SK-N-SH (cell line): ENCODE measurements around the gene TEKT2. TPM values are rescaled to one million over a fixed set of nuclear protein-coding genes. Genes with fewer than 3 reads are reported as not detected.

Experiments
- CTCF ChIA-PET: fragments of 300-600, 350-600 bp; formaldehyde crosslinking; extraction: SDS; loops from one replicate; lab custom pipeline; 2021; lab: Yijun Ruan, JAX
- POLR2A ChIA-PET: fragments of 350-600 bp; sonication (Branson Sonifier 250); formaldehyde crosslinking; extraction: SDS; loops from one replicate; lab custom pipeline; 2020; ENCODE audit warnings: antibody characterized with exemption, inconsistent platforms; lab: Yijun Ruan, JAX
- DNase-seq: peaks from one replicate; pipeline ENCODE4 v3.0.0; 2012
- H2AFZ ChIP-seq: fragments of 200-600 bp; sonication (generic); 2 replicates; pipeline ENCODE4 v1.8.1; 2016; ENCODE audit warnings: antibody characterized with exemption, mild to moderate bottlenecking, low read depth
- H3F3A ChIP-seq: fragments of 200-600 bp; sonication (generic); replicated peaks from 2 replicates; pipeline ENCODE3; 2016; ENCODE audit warnings: antibody characterized with exemption, mild to moderate bottlenecking; ENCODE audit not compliant: insufficient read depth
- H3K27ac ChIP-seq, 2 experiments: fragments of 200-500 bp in 1 of 2; fragments of 200-600 bp in 1 of 2; sonication (Bioruptor generic) in 1 of 2; sonication (generic), shearing (Covaris generic) in 1 of 2; 2 replicates each; pipeline versions ENCODE4 v1.5.1 to v1.6.1; 2014 to 2016; ENCODE audit warnings: low read depth in 2 of 2, inconsistent platforms in 1 of 2, low read length in 1 of 2, mild to moderate bottlenecking in 1 of 2, mixed read lengths in 1 of 2
- H3K27me3 ChIP-seq: fragments of 200-600 bp; sonication (generic), shearing (Covaris generic); 2 replicates; pipeline ENCODE4 v1.6.1; 2016; ENCODE audit warnings: mixed run types; ENCODE audit not compliant: insufficient read depth
- H3K36me3 ChIP-seq, 2 experiments: fragments of 200-500 bp in 1 of 2; fragments of 200-600 bp in 1 of 2; sonication (Bioruptor generic) in 1 of 2; sonication (generic) in 1 of 2; replicated peaks in 1 of 2; 2 replicates each; pipeline versions ENCODE3 to v1.5.1; 2014 to 2016; ENCODE audit warnings: low read length in 1 of 2, mild to moderate bottlenecking in 1 of 2; ENCODE audit not compliant: insufficient read depth in 2 of 2, control insufficient read depth in 1 of 2
- H3K4me1 ChIP-seq, 2 experiments: fragments of 200-500 bp in 1 of 2; fragments of 200-600 bp in 1 of 2; sonication (Bioruptor generic) in 1 of 2; sonication (generic), shearing (Covaris generic) in 1 of 2; 2 replicates each; pipeline versions ENCODE4 v1.5.1 to v1.6.1; 2014 to 2016; ENCODE audit warnings: low read depth in 1 of 2, low read length in 1 of 2, mixed run types in 1 of 2; ENCODE audit not compliant: insufficient read depth in 2 of 2, control insufficient read depth in 1 of 2
- H3K4me2 ChIP-seq: fragments of 200-600 bp; sonication (generic), shearing (Covaris generic); 2 replicates; pipeline ENCODE4 v1.6.1; 2017; ENCODE audit warnings: mixed run types
- H3K4me3 ChIP-seq, 2 experiments: fragments of 200-500 bp in 1 of 2; fragments of 200-600 bp in 1 of 2; sonication (Bioruptor generic) in 1 of 2; sonication (generic), shearing (Covaris generic) in 1 of 2; 2 replicates each; pipeline versions ENCODE4 v1.5.1 to v1.8.1; 2014 to 2016; ENCODE audit warnings: low read depth in 2 of 2, inconsistent platforms in 1 of 2, low read length in 1 of 2, mild to moderate bottlenecking in 1 of 2, mixed read lengths in 1 of 2, moderate library complexity in 1 of 2
- H3K79me2 ChIP-seq: fragments of 200-600 bp; sonication (generic); 2 replicates; pipeline ENCODE4 v1.8.1; 2017; ENCODE audit warnings: mild to moderate bottlenecking; ENCODE audit not compliant: insufficient read depth
- H3K9ac ChIP-seq: fragments of 200-600 bp; sonication (generic); 2 replicates; pipeline ENCODE4 v1.6.1; 2017; ENCODE audit warnings: mixed run types
- H3K9me2 ChIP-seq: fragments of 200-600 bp; sonication (generic); 2 replicates; pipeline ENCODE4 v1.6.1; 2017; ENCODE audit warnings: mixed run types
- H3K9me3 ChIP-seq: fragments of 200-600 bp; sonication (generic); 2 replicates; pipeline ENCODE4 v1.6.1; 2017; ENCODE audit warnings: mixed run types, mild to moderate bottlenecking, moderate library complexity
- H4K20me1 ChIP-seq: fragments of 200-600 bp; sonication (generic); 2 replicates; pipeline ENCODE4 v1.6.1; 2017; ENCODE audit warnings: mild to moderate bottlenecking, mixed run types; ENCODE audit not compliant: insufficient read depth
- CHD2 ChIP-seq: fragments of 150-350 bp; IDR thresholded peaks from 2 replicates; pipeline ENCODE4 v1.6.1; 2018; ENCODE audit warnings: low read length; ENCODE audit not compliant: partially characterized antibody
- ELF1 ChIP-seq: IDR thresholded peaks from 2 replicates; pipeline ENCODE4 v1.4.0; 2012
- EP300 ChIP-seq, 2 experiments: IDR thresholded peaks; 2 replicates each; pipeline versions ENCODE4 v1.4.0 to v1.6.1; 2012; ENCODE audit warnings: borderline replicate concordance in 1 of 2, low read depth in 1 of 2, low read length in 1 of 2
- FOSL2 ChIP-seq: IDR thresholded peaks from 2 replicates; pipeline ENCODE4 v1.4.0; 2012; ENCODE audit warnings: low read depth, mild to moderate bottlenecking, moderate library complexity, borderline replicate concordance
- GABPA ChIP-seq: IDR thresholded peaks from 2 replicates; pipeline ENCODE4 v1.4.0; 2012; ENCODE audit warnings: low read depth, mild to moderate bottlenecking
- MEF2A ChIP-seq: IDR thresholded peaks from 2 replicates; pipeline ENCODE4 v1.4.0; 2012; ENCODE audit warnings: low read depth, borderline replicate concordance
- NRF1 ChIP-seq: IDR thresholded peaks from 2 replicates; pipeline ENCODE4 v1.6.1; 2012; ENCODE audit warnings: low read depth, mild to moderate bottlenecking, low read length
- RCOR1 ChIP-seq: fragments of 150-350 bp; IDR thresholded peaks from 2 replicates; pipeline ENCODE4 v1.6.1; 2017; ENCODE audit warnings: antibody characterized with exemption, low read length
- SMC3 ChIP-seq: IDR thresholded peaks from 2 replicates; pipeline ENCODE4 v1.6.1; 2012; ENCODE audit warnings: low read depth, low read length, improper control_type of control experiment
- TAF1 ChIP-seq: IDR thresholded peaks from 2 replicates; pipeline ENCODE4 v1.6.1; 2012; ENCODE audit warnings: low read depth, mild to moderate bottlenecking, low read length, moderate library complexity, borderline replicate concordance
- TCF12 ChIP-seq: IDR thresholded peaks from 2 replicates; pipeline ENCODE4 v1.4.0; 2012
- TEAD4 ChIP-seq: IDR thresholded peaks from 2 replicates; pipeline ENCODE4 v1.4.0; 2012; ENCODE audit warnings: mild to moderate bottlenecking, borderline replicate concordance; ENCODE audit not compliant: insufficient read depth
- WGBS: methylation state at CpG from one replicate; pipeline ENCODE4 v1.1.6; 2017; ENCODE audit warnings: low lambda C conversion rate; 5-methylcytosine and 5-hydroxymethylcytosine counted together
- polyA plus RNA-seq, 3 experiments: library from polyadenylated mRNA; depleted of rRNA; stranded (reverse); fragments of >200 nt; gene quantifications; 2 replicates each; pipeline ENCODE4 v1.2.3, GENCODE V29; 2012
- TF ChIP-seq, protein P1 (sequence below): IDR thresholded peaks from 2 replicates; pipeline ENCODE4 v1.4.0; 2012; ENCODE audit warnings: low read depth, borderline replicate concordance
- TF ChIP-seq, protein P2 (sequence below): IDR thresholded peaks from 2 replicates; pipeline ENCODE4 v1.6.1; 2012; ENCODE audit warnings: mild to moderate bottlenecking, low read depth, low read length, moderate library complexity

The TEKT2 gene
- polyA plus RNA-seq, 1 of the 3 experiments (the other 2 are of a cell fraction) = 1.2 TPM

DNA sequence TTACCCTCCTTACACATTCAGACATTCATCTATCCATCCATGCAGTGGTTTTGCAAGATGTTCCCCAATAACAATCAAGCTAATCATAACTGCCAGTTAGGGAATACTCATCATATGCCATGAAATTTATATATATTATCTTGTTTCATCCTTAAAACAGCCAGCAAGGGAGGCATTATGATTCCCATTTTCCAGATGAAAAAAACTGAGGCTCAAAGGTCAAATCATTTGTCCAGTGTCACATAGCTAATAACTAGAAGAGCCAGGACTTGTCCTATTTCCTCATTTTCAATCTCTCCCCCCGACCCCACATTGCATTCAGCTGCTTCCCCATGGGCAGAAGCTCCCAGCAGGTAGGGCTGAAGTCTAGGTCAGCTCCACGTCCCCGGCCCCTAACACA is 48.1 kb downstream of the TEKT2 start:
- ChIA-PET CTCF (interaction anchor here (1.2 to 17.9 kb wide), 5 partner anchors 12 to 154 kb away, joined by 3 to 700 read pairs (median 26); partner anchors contain the start of gene ADPRS), POLR2A (interaction anchor here (1.5 kb wide), 1 partner anchor 35 kb away, joined by 4 read pairs; no protein-coding TSS in a partner anchor)
- Histone ChIP-seq H3K4me1 (peaks cover 18 to 36% of the 10 kb centered on the region in 2 experiments; a peak in 3 of 4 replicates), H3K36me3 (peaks cover 0 to 5% of the 10 kb centered on the region in 2 experiments), H4K20me1 (no peaks in the 10 kb centered on the region), H3K4me3 (no peak overlapping the region), H3F3A (peaks cover 26% of the 10 kb centered on the region), H3K9ac (no peak overlapping the region), H3K27me3 (no peaks in the 10 kb centered on the region), H3K79me2 (no peaks in the 10 kb centered on the region), H3K27ac (no peak overlapping the region), H2AFZ (no peak overlapping the region), H3K9me3 (no peaks in the 10 kb centered on the region), H3K9me2 (no peaks in the 10 kb centered on the region), H3K4me2 (no peak overlapping the region)
- TF ChIP-seq FOSL2 (no peak), SMC3 (no peak), ELF1 (no peak), TCF12 (no peak), CHD2 (no peak), TAF1 (no peak), GABPA (no peak), EP300 (IDR thresholded peaks at IDR 0.05; ENCODE audit: borderline replicate concordance in 1 of 2, low read depth in 1 of 2, low read length in 1 of 2) (no peak), NRF1 (no peak), TEAD4 (no peak), MEF2A (no peak), RCOR1 (no peak)
- TF ChIP-seq, protein P1, sequence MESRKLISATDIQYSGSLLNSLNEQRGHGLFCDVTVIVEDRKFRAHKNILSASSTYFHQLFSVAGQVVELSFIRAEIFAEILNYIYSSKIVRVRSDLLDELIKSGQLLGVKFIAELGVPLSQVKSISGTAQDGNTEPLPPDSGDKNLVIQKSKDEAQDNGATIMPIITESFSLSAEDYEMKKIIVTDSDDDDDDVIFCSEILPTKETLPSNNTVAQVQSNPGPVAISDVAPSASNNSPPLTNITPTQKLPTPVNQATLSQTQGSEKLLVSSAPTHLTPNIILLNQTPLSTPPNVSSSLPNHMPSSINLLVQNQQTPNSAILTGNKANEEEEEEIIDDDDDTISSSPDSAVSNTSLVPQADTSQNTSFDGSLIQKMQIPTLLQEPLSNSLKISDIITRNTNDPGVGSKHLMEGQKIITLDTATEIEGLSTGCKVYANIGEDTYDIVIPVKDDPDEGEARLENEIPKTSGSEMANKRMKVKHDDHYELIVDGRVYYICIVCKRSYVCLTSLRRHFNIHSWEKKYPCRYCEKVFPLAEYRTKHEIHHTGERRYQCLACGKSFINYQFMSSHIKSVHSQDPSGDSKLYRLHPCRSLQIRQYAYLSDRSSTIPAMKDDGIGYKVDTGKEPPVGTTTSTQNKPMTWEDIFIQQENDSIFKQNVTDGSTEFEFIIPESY = no peak
- TF ChIP-seq, protein P2, sequence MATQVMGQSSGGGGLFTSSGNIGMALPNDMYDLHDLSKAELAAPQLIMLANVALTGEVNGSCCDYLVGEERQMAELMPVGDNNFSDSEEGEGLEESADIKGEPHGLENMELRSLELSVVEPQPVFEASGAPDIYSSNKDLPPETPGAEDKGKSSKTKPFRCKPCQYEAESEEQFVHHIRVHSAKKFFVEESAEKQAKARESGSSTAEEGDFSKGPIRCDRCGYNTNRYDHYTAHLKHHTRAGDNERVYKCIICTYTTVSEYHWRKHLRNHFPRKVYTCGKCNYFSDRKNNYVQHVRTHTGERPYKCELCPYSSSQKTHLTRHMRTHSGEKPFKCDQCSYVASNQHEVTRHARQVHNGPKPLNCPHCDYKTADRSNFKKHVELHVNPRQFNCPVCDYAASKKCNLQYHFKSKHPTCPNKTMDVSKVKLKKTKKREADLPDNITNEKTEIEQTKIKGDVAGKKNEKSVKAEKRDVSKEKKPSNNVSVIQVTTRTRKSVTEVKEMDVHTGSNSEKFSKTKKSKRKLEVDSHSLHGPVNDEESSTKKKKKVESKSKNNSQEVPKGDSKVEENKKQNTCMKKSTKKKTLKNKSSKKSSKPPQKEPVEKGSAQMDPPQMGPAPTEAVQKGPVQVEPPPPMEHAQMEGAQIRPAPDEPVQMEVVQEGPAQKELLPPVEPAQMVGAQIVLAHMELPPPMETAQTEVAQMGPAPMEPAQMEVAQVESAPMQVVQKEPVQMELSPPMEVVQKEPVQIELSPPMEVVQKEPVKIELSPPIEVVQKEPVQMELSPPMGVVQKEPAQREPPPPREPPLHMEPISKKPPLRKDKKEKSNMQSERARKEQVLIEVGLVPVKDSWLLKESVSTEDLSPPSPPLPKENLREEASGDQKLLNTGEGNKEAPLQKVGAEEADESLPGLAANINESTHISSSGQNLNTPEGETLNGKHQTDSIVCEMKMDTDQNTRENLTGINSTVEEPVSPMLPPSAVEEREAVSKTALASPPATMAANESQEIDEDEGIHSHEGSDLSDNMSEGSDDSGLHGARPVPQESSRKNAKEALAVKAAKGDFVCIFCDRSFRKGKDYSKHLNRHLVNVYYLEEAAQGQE = no peak
- 83% methylated on average over 3 of the region's 3 CpGs for WGBS
- no peak for DNase-seq
